Measurements from ENCODE around the gene TNRC6C.

Gene TNRC6C

GRCh38 chr17:77919276-77919675, 39.2 kb upstream of the TNRC6C start:
- no peak for TF ChIP-seq ZFX (IDR thresholded peaks at IDR 0.05)
- TF ChIP-seq CTCF (conservative IDR thresholded peaks at IDR 0.05), result no peak
- no peak overlapping the region for H3K27ac ChIP-seq

GRCh38 chr17:77923135-77923534, 35.4 kb upstream of the TNRC6C start:
- TF ChIP-seq ZFX (IDR thresholded peaks at IDR 0.05) (no peak), CTCF (conservative IDR thresholded peaks at IDR 0.05) (no peak)

DNA sequence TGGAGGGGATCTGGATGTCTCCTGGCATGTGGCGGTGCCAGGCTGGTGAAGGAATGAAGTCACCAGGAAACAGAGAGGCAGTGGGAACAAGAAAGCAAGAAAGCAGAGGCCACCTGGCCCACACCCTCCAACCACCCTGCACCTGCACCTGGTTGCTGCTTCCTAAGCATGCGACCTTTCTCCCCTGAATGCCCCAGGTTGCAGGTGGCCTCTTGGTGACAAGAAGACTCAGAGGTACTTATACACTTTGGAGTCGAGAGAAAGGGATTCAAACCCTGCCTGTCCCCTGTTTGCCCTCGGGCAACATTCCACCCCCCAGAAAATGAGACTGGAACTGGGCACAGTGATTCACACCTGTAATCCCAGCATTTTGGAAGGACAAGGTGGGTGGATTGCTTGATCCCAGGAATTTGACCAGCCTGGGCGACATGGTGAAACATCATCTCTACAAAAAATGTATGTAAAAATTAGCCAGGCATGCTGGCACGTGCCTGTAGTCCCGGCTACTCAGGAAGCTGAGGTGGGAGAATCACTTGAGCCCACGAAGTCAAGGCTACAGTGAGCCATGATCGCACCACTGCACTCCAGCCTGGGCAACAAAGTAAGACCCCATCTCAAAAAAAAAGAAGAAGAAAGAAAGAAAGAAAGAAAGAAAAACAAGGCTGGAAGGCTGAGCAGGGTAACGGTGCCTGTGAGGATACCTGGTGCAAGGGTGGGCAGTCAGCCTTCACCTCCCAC, 34.6 kb upstream of the TNRC6C start:
- TF ChIP-seq CTCF (conservative IDR thresholded peaks at IDR 0.05) (no peak), ZFX (IDR thresholded peaks at IDR 0.05) (no peak)
- H3K27ac ChIP-seq, result no peak overlapping the region

More at GRCh38 chr17:77923135-77923534, 35.4 kb upstream of the TNRC6C start:
- H3K27ac ChIP-seq, result no peak overlapping the region

DNA sequence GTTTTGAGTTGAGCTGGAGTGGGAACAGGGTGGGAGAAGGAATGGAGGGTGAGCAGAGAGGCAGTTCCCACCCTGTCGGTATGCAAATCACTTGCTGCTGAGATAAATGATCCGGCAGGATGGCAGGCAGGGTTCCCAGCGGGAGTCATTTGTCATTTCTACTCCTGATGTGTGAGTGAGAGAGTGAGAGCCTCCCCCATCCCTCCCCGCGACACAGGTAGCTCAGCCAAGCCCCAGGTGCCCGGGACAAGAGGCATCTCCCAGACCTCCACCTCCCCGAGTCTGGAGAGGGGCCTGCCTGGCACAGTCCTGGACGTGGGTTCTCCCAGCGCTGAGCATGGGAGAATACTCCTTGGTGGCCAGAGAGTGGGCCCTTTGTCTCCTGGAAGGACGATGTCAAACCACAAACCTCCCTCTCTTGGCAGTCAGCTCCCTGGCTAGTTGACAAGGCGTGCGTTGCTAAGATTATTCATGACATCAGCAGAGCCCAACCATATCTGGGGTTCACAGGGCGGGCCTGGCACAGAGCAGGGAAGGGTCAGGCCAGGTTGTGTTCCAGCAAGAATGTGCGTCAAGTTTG, 33.7 kb upstream of the TNRC6C start:
- no peak overlapping the region for H3K27ac ChIP-seq
- no peak for TF ChIP-seq CTCF (conservative IDR thresholded peaks at IDR 0.05)
- no peak for TF ChIP-seq ZFX (IDR thresholded peaks at IDR 0.05)

DNA sequence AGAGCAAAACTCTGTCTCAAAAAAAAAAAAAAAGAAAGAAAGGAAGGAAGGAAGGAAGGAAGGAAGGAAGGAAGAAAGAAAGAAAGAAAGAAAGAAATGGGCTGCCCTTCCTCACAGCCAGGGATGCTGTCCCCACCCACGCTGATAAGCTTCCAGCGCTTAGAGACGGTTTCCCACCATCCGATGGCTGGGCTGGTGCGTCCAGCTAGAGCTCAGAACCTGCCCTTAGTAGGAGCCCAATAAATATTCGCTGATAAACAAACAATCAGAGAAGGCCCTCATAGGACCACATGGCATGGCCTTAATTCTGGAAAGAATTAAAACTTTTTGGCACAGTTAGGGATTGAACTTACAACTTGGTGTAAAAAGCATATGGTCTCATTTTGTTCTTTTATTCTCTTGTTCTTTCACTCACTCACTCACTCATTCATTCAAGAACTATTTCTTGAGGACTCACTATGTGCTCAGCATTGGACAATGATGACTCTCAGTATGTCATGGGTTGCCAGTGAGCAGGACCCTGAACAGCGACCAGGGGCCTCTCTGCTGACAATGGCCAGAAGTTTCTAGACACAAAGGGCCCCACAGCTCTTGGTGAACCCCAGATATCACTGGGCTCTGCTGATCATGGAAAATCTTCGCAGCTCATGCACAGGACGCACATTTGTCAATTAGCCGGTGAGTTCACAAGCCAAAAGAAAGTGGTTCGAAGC, 32.5 kb upstream of the TNRC6C start:
- no peak overlapping the region for H3K27ac ChIP-seq
- no peak for TF ChIP-seq CTCF (conservative IDR thresholded peaks at IDR 0.05)

DNA sequence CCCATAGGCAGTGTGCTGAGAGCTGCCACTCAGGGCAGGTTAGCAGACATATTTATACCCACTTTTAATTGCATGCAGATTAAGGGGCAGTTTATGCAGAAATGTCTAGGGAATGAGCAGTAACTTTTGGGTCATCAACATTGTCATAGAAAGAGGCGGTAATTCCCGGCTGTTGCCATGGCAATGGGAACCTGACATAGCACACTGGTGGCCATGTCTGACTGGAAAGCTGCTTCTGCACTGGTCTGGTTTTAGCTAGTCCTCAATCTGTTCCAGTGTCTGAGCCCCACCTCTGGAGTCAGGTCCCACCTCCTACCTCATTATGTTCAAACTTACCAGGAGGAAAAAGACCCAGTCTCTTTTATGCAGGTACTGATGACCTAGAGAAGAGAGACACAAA, 31.5 kb upstream of the TNRC6C start:
- H3K27ac ChIP-seq, result no peak overlapping the region
- no peak for TF ChIP-seq CTCF (conservative IDR thresholded peaks at IDR 0.05)
- TF ChIP-seq ZFX (IDR thresholded peaks at IDR 0.05), result no peak
